WERI-Rb-1 (cell line): ENCODE results near the gene HLA-DRB1.
"Not testable (repeated sequence)": the region's sequence is repeated elsewhere in the genome, so short reads cannot be mapped to it uniquely, and the experiment has no call there.

Source experiments
- DNase-seq: peaks from one replicate; pipeline ENCODE4 v3.0.0-alpha.2; 2020
- H3K27ac ChIP-seq: fragments of 250-450 bp; sonication (Bioruptor Pico); 2 replicates; pipeline ENCODE4 v1.5.1; 2020; ENCODE audit warnings: mild to moderate bottlenecking, moderate library complexity
- H3K27me3 ChIP-seq: fragments of 250-450 bp; sonication (Bioruptor Pico); 2 replicates; pipeline ENCODE4 v1.5.1; 2021; ENCODE audit warnings: mild to moderate bottlenecking, low read depth, moderate library complexity; ENCODE audit not compliant: insufficient read depth, severe bottlenecking
- H3K36me3 ChIP-seq: fragments of 250-450 bp; sonication (Bioruptor Pico); 2 replicates; pipeline ENCODE4 v1.5.1; 2020; ENCODE audit warnings: mild to moderate bottlenecking, moderate library complexity
- H3K4me3 ChIP-seq: 2 replicates; pipeline ENCODE4 v1.5.1; 2011; ENCODE audit warnings: low read depth, mild to moderate bottlenecking, control low read depth, low read length
- H3K9me3 ChIP-seq: fragments of 250-450 bp; sonication (Bioruptor Pico); 2 replicates; pipeline ENCODE4 v1.5.1; 2021; ENCODE audit warnings: mild to moderate bottlenecking, moderate library complexity; ENCODE audit not compliant: severe bottlenecking
- TF ChIP-seq, protein P1 (sequence below): IDR thresholded peaks from 2 replicates; pipeline ENCODE4 v1.5.1; 2011; ENCODE audit warnings: low read depth, mild to moderate bottlenecking, control low read depth, inconsistent platforms, low read length

HLA-DRB1 gene

DNA sequence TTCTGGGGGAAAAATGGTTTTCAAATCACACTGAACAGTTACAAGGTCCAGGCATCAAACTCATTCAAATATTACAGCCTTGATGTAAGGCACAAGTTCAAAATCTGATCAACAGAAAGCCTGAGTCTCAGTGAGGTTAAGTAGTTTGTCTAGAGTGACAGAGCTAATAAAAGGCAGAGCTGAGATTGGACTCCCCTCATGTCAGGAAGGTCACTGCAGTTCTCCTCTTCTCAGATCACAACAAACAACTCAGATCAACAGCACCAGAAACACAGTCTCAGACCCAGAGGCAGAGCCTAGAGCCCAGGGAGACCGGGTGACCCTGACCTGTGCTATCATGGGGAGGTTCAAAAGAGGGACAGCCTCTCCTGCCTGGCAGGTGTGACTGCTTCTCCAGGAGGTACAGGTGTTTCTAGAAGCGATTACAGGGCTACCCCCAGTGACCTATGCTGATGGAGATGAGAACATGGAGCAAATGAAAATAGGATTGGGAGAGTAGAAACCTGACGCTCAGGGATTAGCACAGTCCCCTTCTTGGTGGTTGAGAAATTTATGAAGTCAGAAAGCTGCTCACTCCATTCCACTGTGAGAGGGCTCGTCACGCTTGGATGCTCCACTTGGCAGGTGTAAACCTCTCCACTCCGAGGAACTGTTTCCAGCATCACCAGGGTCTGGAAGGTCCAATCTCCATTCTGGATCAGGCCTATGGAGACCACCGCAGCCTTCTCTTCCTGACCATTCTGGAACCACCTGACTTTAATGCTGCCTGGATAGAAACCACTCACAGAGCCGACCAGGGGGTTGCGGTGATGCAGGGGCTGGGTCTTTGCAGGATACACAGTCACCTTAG is 35.3 kb downstream of the HLA-DRB1 start:
- Histone ChIP-seq H3K27ac (no peak overlapping the region), H3K9me3 (no peaks in the 10 kb centered on the region), H3K27me3 (no peaks in the 10 kb centered on the region), H3K36me3 (no peaks in the 10 kb centered on the region), H3K4me3 (no peak overlapping the region)
- peak; percentile 71 for DNase-seq
- TF ChIP-seq, protein P1, sequence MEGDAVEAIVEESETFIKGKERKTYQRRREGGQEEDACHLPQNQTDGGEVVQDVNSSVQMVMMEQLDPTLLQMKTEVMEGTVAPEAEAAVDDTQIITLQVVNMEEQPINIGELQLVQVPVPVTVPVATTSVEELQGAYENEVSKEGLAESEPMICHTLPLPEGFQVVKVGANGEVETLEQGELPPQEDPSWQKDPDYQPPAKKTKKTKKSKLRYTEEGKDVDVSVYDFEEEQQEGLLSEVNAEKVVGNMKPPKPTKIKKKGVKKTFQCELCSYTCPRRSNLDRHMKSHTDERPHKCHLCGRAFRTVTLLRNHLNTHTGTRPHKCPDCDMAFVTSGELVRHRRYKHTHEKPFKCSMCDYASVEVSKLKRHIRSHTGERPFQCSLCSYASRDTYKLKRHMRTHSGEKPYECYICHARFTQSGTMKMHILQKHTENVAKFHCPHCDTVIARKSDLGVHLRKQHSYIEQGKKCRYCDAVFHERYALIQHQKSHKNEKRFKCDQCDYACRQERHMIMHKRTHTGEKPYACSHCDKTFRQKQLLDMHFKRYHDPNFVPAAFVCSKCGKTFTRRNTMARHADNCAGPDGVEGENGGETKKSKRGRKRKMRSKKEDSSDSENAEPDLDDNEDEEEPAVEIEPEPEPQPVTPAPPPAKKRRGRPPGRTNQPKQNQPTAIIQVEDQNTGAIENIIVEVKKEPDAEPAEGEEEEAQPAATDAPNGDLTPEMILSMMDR, result no peak

DNA sequence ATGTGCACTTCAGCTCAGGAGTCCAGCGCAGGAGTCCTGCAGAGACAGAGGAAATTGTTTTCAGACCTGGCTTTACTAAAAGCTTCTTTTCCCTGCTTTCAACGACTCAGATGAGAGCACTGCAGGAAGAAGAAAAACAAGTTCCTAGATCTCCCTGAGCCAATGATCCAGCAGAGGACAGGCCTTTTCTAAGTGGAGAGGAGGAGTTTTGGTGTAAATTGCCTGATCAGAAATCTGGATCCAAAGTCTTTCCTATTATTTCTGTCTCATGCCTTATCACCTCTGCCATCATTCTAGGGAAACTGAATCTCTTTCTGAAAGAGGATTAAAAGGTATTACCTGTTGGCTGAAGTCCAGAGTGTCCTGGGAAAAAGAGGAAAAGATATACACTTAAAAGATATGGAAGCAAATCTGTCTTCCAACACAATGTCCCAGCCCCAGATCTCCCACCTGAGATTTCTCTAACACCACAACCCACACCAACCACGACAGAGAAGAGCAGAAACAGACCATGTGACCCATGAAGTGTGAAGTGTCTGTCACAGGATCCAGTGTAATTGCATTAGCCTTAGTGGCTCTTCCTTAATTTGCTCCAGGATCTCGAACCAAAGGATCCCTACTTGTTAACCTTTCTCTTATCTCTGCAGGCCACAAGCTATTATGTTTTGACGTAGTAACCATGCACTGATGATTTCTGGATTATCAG is 36.5 kb downstream of the HLA-DRB1 start:
- H3K4me3 ChIP-seq, result no peak overlapping the region
- TF ChIP-seq, protein P1, result no peak
- no peak for DNase-seq
- H3K36me3 ChIP-seq, result no peaks in the 10 kb centered on the region
- no peak overlapping the region for H3K27ac ChIP-seq
- no peaks in the 10 kb centered on the region for H3K27me3 ChIP-seq
- H3K9me3 ChIP-seq, result no peaks in the 10 kb centered on the region

DNA sequence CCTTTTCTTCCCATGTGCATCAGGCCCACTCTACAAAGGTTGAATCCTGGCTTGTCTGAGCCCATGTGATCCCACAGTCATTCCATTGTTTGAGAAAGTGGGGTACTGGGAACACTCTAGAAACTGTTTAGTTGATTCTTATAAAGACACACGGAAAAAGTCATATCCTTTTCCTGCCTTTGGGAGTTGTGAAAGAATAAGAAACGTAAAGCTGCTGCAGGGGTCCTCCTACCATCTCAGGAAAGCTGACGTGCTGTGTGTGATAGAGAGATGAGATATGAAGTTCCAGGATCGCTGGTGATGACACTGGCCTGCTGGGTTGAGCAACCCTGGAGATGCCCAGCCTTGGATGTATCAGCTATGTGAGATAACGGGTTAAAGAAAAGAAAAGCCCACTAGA is 38.2 kb downstream of the HLA-DRB1 start:
- DNase-seq, result no peak

DNA sequence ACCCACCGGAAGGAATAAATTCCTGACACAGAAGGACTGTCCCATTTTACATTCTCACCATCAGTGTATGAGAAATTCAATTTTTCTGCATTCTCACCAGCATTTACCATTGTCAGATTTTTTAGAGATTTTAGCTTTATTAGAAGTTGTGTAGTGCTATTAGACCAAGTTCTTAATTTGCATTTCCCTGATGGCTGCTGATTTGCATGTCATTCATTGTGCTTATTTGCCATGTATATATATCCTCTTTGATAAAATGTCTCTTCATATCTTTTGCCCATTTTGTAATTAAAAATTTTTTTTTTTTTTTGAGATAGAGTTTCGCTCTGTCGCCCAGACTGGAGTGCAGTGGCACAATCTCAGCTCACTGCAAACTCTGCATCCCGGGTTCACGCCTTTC is 49.8 kb downstream of the HLA-DRB1 start:
- Histone ChIP-seq H3K9me3 (peaks cover 11% of the 10 kb centered on the region), H3K27ac (no peak overlapping the region), H3K27me3 (peaks cover 22% of the 10 kb centered on the region), H3K36me3 (no peaks in the 10 kb centered on the region), H3K4me3 (no peak overlapping the region)
- DNase-seq, result no peak
- TF ChIP-seq, protein P1, result no peak

More for the DNA sequence above, 38.2 kb downstream of the HLA-DRB1 start:
- Histone ChIP-seq H3K4me3 (no peak overlapping the region), H3K27me3 (peaks cover 3% of the 10 kb centered on the region), H3K27ac (no peak overlapping the region), H3K9me3 (no peaks in the 10 kb centered on the region), H3K36me3 (no peaks in the 10 kb centered on the region)
- TF ChIP-seq, protein P1, result no peak

DNA sequence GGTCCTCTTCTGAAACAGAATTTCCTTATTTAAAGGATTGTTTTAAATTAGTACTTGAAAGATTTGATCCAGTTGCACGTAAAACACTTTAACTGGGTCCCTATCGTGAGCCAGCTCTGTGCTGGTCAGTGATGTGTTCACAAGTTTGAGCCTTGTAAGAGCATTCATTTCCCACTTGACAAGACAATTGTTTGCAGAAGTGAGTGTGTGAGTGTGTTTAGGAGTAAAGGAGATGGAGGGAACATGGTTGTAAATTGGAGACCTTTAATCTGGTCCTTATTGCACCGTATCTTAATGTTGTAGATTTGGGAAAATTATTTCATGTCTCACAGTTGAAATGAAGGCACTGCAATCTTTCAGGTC is 59.2 kb downstream of the HLA-DRB1 start:
- H3K27me3 ChIP-seq, result peaks cover 35% of the 10 kb centered on the region
- not testable (repeated sequence) for H3K9me3 ChIP-seq, H3K27ac ChIP-seq, DNase-seq, H3K4me3 ChIP-seq, H3K36me3 ChIP-seq

DNA sequence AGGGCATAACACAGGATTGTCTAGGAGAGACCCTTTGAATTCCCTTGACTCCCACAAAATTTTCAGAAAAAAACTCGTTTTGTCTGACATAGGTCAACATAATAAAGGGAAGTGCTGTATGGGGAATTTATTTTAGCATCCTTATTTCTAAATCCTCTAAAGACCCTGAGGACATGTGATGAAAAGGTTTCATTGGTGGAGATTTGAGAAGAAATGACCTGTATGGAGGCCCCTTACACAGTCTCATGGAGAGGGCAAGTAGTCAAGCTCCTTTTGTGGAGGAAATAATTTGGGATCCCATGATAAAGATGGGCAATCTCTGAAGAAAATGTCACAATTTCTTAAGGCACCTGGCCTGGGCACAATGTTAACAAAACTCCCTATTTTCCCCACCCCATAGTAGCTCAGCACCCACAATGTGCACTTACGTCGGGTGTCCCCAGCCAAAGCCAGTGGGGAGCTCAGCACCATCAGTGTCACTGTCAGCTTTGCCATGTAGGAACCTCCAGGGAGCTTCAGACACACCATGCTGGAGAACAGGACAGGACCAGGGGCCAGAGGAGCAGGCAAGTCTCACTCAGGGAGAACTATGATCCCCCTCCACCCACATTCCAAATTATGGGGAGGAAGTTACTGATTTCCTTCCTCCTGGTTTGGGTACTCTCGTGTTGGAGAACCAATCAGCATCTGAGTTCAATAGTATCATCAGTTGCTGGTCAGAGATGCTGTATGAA is 59.8 kb downstream of the HLA-DRB1 start, which contains the start of gene HLA-DRB5:
Gene HLA-DRB5, minus strand, starts transcription at position 591 of the 734 bp plus-strand sequence. Its CDS starts 63 bp downstream, at position 528.
- no peak for DNase-seq
- Histone ChIP-seq H3K27ac (no peak within 1 kb of the TSS), H3K4me3 (no peak within 1 kb of the TSS), H3K36me3 (no peaks in the 10 kb centered on the region), H3K9me3 (peaks cover 5% of the 10 kb centered on the region), H3K27me3 (peaks cover 32% of the 10 kb centered on the region)
- TF ChIP-seq, protein P1, result no peak
